Measurements from ENCODE around the gene ATP5F1E. TPM values are rescaled to one million over a fixed set of nuclear protein-coding genes. Genes with fewer than 3 reads are reported as not detected.

Gene ATP5F1E
- total and polyA plus RNA-seq, 9 of the 15 experiments (the other 6 are each of a cell fraction or from before 2014, with no cell fraction given): 60.3 to 162 (median 113) TPM

GRCh38 chr20:59007665-59008511 lies 24.2 kb downstream of the ATP5F1E start (continued):
- no peak for TF ChIP-seq PBX2 (CRISPR knock-in tag; IDR thresholded peaks at IDR 0.05; ENCODE audit: low read depth)
- no peak for TF ChIP-seq PBX2 (tag; conservative IDR thresholded peaks at IDR 0.05; ENCODE audit: low read depth)
- TF ChIP-seq POLR2H (tag; IDR thresholded peaks at IDR 0.05; ENCODE audit: low read depth): no peak
- no peak for TF ChIP-seq HDAC6 (IDR thresholded peaks at IDR 0.05; ENCODE audit: low read depth, low read length)
- TF ChIP-seq ZC3H4 (CRISPR knock-in tag; IDR thresholded peaks at IDR 0.05; ENCODE audit: borderline replicate concordance): 0 out of 2 replicates have a peak, but pooled peaks have one; percentile 60
- 0 out of 2 replicates have a peak, but pooled peaks have one; percentile 5 for TF ChIP-seq ZNF134 (CRISPR knock-in tag; conservative IDR thresholded peaks at IDR 0.05)
- peak; percentile 12; the same call in 1 of the 2 replicates for TF ChIP-seq TFAP4 (CRISPR knock-in tag; IDR thresholded peaks at IDR 0.05; ENCODE audit: borderline replicate concordance)
- TF ChIP-seq FOXP1 (CRISPR knock-in tag; IDR thresholded peaks at IDR 0.05): no peak
- no peak for TF ChIP-seq UBTF (IDR thresholded peaks at IDR 0.05; ENCODE audit: borderline replicate concordance in 1 of 2, low read depth in 2 of 2, low read length in 2 of 2)
- TF ChIP-seq FOXM1 (IDR thresholded peaks at IDR 0.05; ENCODE audit: low read depth): peak; percentile 75; the same call in 1 of the 2 replicates
- TF ChIP-seq FOXM1 (CRISPR knock-in tag; IDR thresholded peaks at IDR 0.05; ENCODE audit: low read depth): no peak
- TF ChIP-seq USF1 (CRISPR knock-in tag; IDR thresholded peaks at IDR 0.05): 0 out of 2 replicates have a peak, but pooled peaks have one; percentile 38
- TF ChIP-seq E2F3 (CRISPR knock-in tag; IDR thresholded peaks at IDR 0.05): peak; percentile 10; the same call in 1 of the 2 replicates
- peak; percentile 25 for TF ChIP-seq TBP (optimal IDR thresholded peaks at IDR 0.05; ENCODE audit: low read depth, low read length)
- 0 out of 2 replicates have a peak, but pooled peaks have one; percentile 0 for TF ChIP-seq VEZF1 (CRISPR knock-in tag; IDR thresholded peaks at IDR 0.05)
